GM15510 (cell line): ENCODE results near the gene C1orf174.
A peak's percentile ranks its signal among the peaks of the same experiment; 100 is the strongest.

Experiments
- POLR2A ChIP-seq: IDR thresholded peaks from 3 replicates; pipeline ENCODE4 v1.6.1; 2011; ENCODE audit warnings: borderline replicate concordance; ENCODE audit not compliant: insufficient read length; ENCODE audit errors: extremely low read depth

The C1orf174 gene

DNA sequence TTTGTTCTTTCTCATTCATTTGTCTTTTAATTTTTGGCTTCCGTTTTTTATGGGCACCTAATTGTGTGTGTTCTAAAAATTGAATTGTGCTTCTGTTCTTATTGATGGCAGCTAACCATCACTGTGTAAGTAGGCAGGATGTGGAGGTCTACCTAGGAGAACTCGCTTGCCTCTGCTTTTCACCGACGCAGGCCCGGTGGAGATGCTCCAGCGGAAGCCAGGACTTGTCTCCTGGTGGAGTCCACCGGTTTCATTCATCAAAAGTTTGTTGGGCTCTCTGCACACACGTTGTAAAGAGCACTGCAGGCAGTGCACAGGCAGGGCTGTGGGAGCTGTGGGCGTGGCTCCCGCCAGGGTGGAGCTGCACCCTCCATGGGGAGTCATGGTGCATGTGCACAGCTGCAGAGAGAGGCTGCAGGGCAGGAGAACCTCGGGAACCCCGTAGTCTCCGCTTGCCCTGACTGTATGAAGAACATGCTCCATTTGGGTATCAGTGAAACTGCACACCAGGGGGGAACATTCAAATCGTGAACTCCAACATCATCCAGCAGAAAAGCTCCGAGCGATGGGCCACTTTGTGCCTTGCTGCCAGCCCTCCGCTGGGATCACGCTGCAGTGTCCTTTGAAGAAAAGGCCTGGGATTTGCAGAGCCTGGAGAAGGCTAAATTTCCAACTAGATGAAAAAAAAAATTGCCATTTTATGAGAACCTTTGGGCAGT lies 6.0 kb upstream of the C1orf174 start:
- TF ChIP-seq POLR2A = no peak

DNA sequence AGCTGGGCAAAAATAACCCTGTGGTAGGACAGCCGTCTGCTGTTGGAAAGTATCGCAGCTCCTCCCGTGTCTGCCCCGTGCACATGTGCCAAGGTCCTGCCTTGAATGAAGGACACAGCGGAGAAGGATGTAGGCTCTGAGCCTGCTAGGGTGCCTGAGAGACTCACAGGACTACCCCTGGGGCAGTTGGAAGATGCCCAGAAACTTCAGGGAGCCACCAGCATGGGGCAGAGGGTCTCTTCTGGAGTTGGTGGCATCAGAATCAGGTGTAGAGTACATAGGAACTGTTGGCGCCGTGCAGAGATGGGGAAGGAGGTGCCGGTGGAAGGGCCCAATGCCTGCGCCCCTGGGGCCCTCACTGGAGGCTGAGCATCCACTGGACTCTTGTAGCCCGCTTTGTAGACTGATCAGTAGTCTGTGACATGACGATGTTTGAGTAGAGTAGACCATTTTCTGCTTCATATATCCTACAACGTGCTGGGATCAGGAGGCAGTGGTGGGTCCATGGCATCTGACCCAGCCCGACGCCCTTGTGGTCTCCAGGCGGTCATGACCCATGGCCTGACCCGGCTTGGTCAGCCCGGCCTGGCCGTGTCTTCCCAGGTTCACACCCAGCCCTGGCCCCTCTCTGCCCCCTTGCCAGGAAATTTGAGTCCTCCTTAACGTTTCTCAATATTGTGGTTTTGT lies 5.3 kb upstream of the C1orf174 start:
- no peak for TF ChIP-seq POLR2A

DNA sequence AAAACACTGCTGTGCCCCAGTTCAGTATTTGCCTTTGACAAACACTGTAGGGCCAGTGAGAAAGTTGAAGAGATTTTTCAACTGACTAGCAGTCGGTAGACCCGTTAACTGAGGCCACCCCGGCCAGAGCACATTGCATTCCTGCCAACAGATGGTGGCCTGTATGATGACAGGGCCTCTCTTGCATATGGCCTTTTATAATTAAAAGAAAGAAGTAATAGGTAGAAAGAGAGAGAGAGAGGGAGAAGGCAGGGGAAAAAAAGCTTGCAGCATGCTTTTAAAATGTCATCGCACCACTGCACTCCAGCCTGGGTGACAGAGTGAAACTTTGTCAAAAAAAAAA lies 4.7 kb upstream of the C1orf174 start:
- TF ChIP-seq POLR2A = no peak

DNA sequence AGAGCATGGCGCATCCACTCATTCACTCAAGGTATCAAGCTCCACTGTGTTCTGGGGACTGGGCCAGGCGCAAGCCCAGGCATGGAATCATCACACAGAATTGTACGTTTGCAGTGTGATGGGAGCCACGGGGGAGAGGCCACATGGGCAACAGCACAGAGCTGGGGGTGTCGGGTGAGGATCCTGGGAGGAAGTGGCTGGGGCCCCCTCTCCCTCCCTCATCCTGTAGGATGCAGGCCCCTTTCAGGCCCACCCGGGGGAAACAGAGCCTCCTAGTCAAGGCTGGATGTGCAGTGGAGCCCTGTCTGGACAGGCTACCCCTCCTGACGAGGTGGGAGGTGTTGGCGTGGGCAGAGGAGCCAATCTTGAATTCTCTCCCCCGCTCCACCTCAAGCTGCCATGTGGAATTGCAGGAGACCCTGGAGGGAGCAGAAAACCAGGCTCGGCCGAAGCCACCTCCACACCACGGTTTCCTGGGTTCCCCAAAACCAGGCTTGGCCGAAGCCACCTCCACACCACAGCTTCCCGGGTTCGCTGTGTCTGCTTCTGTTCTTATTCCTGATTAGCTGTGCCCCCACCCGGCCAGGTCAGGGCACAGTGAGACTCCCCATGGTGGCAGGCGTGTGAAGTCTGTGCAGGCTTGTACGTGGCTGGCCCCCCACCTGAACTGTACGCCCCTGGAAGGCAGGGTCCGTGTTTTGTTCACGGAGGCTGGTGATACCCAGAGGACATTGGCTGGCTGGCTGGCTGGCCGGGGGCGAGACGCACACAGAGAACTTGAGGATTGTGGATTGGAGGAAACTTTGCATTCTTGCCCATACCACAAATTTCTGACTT lies 4.2 kb upstream of the C1orf174 start:
- no peak for TF ChIP-seq POLR2A

DNA sequence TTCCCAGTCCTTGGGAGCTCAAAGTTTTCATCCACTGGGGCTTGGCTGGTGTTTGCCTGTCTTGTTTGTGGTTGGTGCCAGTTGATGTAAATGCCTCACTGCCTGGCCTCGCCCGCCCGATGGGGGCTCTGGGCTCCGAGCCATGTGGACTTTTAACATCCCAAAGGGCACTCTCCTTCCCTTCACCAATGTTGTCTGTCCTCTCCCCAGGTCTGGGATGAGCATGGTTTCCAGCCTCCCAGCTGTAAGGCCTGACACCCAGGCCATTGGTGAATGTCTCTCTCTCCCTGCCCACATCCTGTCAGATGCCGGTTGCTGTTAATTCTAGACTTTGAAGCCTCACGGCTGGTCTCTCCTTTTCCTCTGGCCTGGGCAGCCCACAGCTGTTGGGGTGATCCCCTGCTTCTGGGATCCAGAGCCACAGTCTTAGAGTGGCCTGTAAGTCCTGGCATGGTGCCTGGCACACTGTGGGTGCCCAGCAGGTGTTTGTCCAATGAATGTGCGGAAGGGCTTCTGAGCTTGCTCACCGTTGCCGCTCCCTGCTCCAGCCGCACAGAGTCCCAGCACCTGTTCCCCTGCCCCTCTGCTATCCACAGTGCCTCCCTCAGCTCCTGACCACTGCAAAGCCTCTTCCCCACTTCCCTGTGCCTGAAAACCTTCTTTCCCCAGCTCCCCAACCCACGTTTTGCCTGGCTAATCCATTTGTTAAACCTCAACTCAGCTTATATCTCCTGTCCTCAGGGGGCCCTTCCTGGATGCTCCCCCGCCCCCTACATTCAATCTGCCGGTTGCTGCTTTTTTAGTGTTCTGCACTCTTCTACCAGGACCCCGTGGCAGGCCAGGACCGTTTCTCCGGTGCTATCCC lies 3.3 kb upstream of the C1orf174 start:
- no peak for TF ChIP-seq POLR2A

DNA sequence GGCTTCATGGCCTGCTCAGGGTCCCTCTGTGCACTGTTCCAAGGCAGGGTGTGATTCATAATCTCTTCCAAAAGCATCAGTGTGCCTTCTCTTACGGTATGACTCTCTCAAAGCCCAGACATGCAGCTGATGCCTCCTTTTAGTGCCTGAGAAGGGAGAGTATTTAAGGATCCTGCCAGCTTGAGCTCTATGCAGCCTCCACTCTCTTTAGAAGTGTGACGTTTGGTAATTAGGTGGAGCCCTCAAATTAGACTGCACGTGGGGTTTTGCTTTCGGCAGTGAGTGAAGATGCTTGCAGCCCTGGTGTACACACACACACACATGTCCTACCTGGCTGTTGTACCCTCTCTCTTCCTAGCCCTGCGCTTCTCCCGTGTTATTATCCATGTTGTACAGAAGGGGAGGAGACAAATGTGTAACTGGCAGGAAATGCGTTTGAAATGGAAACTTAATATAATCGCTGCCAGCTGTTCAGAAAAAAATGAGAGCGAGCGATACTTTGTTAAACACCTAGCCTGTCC lies 2.6 kb upstream of the C1orf174 start:
- TF ChIP-seq POLR2A = no peak

DNA sequence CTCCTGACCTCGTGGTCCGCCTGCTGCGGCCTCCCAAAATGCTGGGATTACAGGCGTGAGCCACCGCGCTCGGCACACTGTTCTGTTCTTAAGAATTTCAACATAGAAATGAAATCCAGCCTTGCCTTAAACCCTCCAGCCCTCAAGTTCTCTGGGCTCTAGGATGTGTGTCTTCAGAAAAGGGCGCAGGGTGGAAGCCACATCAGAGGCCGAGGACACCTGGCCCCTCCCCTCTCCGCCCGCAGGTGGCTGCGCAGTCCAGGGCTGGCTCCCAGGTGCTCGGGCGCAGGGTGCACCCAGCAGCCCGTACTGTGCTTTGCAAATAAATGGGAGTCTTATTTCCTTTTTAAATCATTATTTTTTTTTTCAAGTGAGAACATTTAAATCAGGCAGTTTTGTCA lies 2.0 kb upstream of the C1orf174 start:
- no peak for TF ChIP-seq POLR2A

DNA sequence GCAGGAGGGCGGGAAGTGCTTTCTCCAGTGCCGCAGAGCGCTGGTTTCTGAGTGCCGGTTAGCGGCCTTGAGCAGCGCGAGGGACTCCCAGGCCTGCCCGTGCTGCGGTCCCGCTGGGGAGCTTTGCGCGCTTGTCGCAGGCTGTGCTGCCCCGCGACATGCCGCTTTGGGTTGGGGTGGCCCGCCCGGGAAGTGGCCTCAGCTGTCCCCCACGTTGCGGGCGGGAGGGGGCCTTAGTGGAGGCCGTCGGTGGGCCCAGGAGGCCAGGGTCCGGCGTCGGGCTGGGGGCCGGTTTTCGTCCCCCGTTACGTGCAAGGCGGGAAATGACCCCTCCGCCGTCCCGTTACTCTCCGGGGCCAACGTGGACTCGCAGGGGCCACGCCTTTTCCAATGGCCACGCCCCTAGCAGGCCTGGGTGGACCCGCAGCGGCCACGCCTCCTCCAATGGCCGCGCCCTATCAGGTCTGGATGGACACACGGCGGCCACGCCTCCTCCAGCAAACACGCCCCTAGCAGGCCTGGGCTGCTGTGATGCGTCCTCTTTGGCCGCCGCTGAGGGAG lies 977 bp upstream of the C1orf174 start:
- TF ChIP-seq POLR2A = peak; percentile 48

DNA sequence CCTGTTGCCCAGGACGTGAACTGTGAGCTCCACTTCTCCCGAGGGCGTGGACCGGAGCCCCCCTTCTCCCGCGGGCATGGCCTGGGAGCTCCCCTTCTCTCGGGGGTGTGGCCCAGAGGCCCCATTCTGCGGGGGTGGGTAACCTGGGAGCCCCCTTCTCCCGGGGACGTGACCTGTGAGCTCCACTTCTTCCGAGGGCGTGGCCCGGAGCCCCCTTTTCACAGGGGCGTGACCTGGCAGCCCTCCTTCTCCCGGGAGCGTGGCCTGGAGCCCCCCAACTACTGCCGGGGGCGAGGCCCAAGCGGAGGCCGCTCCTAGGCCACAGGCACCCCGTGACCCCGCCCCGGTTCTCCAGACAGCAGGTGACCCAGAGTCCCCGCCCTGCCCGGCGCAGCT lies 320 bp downstream of the C1orf174 start:
- no peak for TF ChIP-seq POLR2A

DNA sequence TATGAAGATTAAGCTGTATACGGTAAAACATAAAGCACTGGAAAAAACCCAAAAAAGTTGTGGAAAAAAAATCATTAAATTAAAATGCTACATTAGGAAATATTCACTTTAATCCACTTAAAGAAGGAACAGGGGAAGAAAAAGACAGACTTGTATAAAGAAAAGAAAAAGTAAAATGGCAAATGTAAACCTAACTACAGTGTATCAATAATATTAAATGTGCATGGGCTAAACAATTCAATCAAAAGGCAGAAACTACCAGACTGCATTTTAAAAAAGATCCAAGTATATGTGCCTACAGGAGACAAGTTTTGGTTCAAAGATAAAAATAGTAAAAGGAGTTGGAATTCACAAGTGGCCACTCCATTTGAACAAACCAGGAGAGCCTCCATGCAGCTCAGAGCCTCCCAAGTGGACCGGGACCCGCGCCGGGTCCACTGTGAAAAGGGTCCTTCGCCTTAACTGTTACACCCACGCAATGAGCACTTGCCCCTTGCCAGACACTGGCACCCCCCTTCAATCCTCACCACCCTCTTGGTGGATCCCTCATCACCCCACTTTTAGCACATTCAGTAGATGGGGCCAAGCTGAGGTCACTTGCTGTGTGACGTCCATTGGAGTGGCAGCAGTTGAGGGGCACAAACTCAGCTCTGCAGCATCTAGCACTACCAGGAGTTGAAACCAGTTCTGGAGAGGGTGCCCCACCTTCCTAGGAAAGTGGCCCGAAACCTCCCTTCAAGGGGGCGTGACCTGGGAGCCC lies 898 bp downstream of the C1orf174 start:
- TF ChIP-seq POLR2A = no peak

DNA sequence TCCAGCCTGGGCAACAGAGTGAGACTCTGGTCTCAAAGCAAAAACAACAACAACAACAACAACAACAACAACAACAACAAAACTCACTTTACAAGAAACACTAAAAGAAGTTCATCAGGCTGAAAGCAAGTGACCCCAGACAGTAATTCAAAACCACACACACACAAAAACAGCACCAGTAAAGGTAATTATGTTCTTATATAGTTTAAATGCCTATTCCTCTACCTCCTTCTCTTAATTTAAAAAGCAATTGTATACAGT lies 1.7 kb downstream of the C1orf174 start:
- no peak for TF ChIP-seq POLR2A

DNA sequence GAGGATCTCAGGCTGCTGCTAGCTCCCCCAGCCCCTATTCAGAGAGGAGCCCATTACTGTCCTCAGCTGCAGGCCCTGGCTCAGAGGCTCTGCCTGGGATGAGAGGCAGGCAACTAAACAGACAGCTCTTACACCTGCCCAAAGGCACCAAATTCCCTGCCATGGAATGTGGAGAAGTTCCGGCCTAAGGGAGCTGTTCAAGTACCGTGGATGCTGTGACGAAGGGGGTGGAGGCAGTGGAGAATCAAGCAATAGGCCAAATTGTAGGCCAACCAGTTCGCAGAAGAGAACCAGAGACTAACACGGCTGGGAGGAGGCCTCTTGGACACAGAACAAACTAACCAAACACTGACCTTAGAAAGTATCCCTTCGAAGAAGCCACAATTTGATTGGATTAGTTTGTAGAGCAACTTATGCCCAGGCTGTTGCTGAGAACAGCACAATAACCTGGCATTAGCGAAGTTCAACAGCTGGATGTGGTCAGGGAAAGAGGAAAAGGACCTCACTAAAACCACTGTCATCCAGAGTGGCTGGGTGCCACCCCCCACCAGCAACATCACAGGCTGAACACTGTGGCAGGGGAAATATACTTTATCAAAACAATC lies 3.6 kb downstream of the C1orf174 start:
- TF ChIP-seq POLR2A = no peak

DNA sequence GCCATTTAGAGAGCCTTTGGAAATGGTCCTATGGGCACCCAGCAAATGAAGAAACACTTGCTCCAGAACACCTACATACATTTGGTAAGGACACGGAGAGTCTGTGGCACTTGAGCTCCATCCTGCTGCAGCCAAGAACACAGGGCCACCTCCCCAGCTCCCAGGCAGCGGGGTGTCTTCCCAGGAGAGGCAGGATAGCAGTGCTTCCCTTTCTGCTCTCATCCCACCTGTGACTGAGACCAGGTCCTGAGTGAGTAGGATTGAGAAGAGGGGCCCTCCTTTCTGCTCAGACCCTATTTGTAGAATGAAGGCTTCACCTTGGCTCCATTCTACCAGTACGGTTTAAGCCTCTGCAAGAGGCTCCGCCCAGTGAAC lies 4.1 kb downstream of the C1orf174 start:
- TF ChIP-seq POLR2A = no peak
